Esophagus mucosa (tissue), 1 donor: ENCODE data around the gene FAM136A. TPM values are rescaled to one million over a fixed set of nuclear protein-coding genes. Genes with fewer than 3 reads are reported as not detected.
"Not testable (repeated sequence)": the region's sequence is repeated elsewhere in the genome, so short reads cannot be mapped to it uniquely, and the experiment has no call there.

Experiments used
- ATAC-seq: fragments of 200-7000 bp; cut with Tn5 transposase; one replicate; pipeline ENCODE4 v1.9.1; 2020
- total RNA-seq: library from RNA; stranded (reverse); gene quantifications from one replicate; pipeline ENCODE4 v1.2.4, GENCODE V29; 2023
- donor health status: DM: yes; HTN: yes; CAD: no.

FAM136A gene
- 26.0 TPM for total RNA-seq

- ATAC-seq: peak; percentile 93
These were observed at the start of gene FAM136A for GRCh38 chr2:70301344-70302194. FAM136A (minus strand) TSS chr2:70302067; CDS start chr2:70302011, 56 bp downstream.

GRCh38 chr2:70349921-70350685 lies 48.2 kb upstream of the FAM136A start:
- ATAC-seq: peak; percentile 48

- ATAC-seq: no peak
These were observed 46.0 kb upstream of the FAM136A start for GRCh38 chr2:70347831-70348230.

- peak; percentile 89 for ATAC-seq
These were observed 42.3 kb upstream of the FAM136A start for GRCh38 chr2:70344195-70344594.

GRCh38 chr2:70341477-70341765 lies 39.6 kb upstream of the FAM136A start:
- no peak for ATAC-seq

- peak; percentile 72 for ATAC-seq
These were observed 39.1 kb upstream of the FAM136A start for GRCh38 chr2:70340761-70341476.

- no peak for ATAC-seq
These were observed 38.2 kb upstream of the FAM136A start for GRCh38 chr2:70340075-70340474.

GRCh38 chr2:70336552-70336951 lies 34.7 kb upstream of the FAM136A start:
- no peak for ATAC-seq

- no peak for ATAC-seq
These were observed 29.1 kb upstream of the FAM136A start for GRCh38 chr2:70331012-70331411.

- ATAC-seq: no peak
These were observed 28.6 kb upstream of the FAM136A start for GRCh38 chr2:70330476-70330875.

GRCh38 chr2:70328921-70329561 lies 27.2 kb upstream of the FAM136A start:
- peak; percentile 97 for ATAC-seq

GRCh38 chr2:70325875-70326274 lies 24.0 kb upstream of the FAM136A start:
- ATAC-seq: no peak

- ATAC-seq: no peak
These were observed 20.7 kb upstream of the FAM136A start for GRCh38 chr2:70322518-70322917.

GRCh38 chr2:70321370-70321769 lies 19.5 kb upstream of the FAM136A start:
- peak; percentile 28 for ATAC-seq

GRCh38 chr2:70314640-70315039 lies 12.8 kb upstream of the FAM136A start:
- ATAC-seq: no peak

GRCh38 chr2:70312560-70312959 lies 10.7 kb upstream of the FAM136A start:
- no peak for ATAC-seq

- ATAC-seq: no peak
These were observed 9.0 kb upstream of the FAM136A start for GRCh38 chr2:70310899-70311298.

GRCh38 chr2:70305531-70305930 lies 3.7 kb upstream of the FAM136A start:
- ATAC-seq: peak; percentile 17

- no peak for ATAC-seq
These were observed 2.6 kb upstream of the FAM136A start for GRCh38 chr2:70304498-70304897.

- ATAC-seq: no peak
These were observed 1.3 kb upstream of the FAM136A start for GRCh38 chr2:70303186-70303585.

- not testable (repeated sequence) for ATAC-seq
These were observed 304 bp upstream of the FAM136A start for GRCh38 chr2:70302195-70302546.

GRCh38 chr2:70300771-70301343 lies 1.0 kb downstream of the FAM136A start:
- ATAC-seq: no peak
